ENCODE data around the gene SLC25A39. TPM values are rescaled to one million over a fixed set of nuclear protein-coding genes. Genes with fewer than 3 reads are reported as not detected.

The SLC25A39 gene, protein sequence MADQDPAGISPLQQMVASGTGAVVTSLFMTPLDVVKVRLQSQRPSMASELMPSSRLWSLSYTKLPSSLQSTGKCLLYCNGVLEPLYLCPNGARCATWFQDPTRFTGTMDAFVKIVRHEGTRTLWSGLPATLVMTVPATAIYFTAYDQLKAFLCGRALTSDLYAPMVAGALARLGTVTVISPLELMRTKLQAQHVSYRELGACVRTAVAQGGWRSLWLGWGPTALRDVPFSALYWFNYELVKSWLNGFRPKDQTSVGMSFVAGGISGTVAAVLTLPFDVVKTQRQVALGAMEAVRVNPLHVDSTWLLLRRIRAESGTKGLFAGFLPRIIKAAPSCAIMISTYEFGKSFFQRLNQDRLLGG
- total RNA-seq = 51.4 and 54.2 TPM in 2 replicates

DNA sequence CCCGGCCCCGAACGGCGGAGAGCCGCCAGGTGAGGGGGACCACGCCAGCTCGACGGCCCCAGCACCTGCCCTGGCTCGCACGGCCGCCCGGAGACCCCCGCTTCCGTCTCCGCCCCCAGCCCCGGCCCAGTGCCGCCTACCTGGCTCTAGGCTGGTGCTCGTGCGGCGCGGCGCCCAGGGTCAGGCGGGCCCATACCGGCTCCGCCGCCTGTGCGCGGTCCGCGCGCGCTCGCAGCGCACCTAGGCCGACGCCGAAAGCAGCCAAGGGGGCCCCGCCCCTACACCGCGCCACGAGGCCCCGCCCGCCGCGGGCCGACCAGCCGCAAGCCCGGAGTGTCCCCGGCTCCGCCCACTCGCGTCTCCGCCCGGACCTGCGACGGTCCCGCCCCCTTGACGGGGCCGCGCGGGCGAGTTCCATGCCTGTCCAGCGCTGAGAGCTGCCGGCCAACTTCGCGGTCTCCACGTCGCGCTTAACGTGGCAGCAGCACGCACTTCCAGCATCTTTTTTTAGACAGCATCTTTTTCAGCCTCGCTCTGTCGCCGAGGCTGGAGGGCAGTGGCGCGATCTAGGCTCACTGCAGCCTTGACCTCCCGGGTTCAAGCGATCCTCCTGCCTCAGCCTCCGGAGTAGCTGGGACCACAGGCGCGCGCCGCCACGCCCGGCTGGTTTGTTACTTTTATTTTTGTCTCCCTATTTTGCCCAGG, at the start of gene SLC25A39:
Gene SLC25A39, minus strand, starts transcription at position 253 of the 705 bp plus-strand sequence. CDS start 1,261 bp downstream, outside the sequence.

DNA sequence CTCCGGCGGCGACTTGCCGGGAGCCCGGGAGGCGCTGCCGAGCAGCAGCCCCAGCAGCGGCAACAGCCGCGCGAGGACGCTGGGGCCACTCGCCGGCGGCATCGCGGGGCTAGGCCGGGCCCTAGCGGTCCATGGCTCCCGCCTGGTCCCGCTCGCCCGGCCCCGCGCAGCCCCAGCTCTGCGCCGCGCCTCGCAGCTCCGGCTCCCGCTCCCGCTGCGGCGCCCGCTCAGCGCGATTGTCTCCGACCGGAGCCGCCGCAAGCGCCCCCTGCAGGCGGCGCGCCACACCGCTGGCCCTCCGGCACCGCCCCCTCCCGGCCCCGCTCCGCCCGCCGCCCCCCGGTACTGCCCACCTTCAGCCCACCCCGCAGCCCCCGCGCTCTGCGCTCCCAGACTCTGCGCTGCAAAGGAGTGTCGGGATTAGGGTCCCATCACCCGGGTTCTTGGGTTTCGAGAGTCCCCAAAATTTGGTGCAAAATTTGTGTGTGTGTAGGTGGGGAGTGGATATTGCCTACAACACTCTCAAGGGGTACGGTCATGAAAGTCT, 39.1 kb upstream of the SLC25A39 start, which contains the start of gene FAM171A2:
Gene FAM171A2, minus strand, starts transcription at position 241 of the 547 bp plus-strand sequence. Its CDS starts 139 bp downstream, at position 102.

GRCh38 chr17:44344939-44345453, 20.4 kb upstream of the SLC25A39 start, which contains the start of gene GRN:
Gene GRN (plus strand): TSS chr17:44345302. CDS start chr17:44349165, 3,863 bp downstream.

GRCh38 chr17:44308320-44308818, 16.3 kb downstream of the SLC25A39 start, which contains the start of gene RUNDC3A:
Gene RUNDC3A (plus strand): TSS chr17:44308601. CDS start chr17:44308833, 232 bp downstream.

Other genes starting within 250 kb of the SLC25A39 start
- 29.0 and 33.8 TPM in 2 replicates for gene HDAC5, start 201.2 kb downstream of the SLC25A39 start, total RNA-seq
- gene HROB, start 182.9 kb downstream of the SLC25A39 start, total RNA-seq = 0.77 and 1.6 TPM in 2 replicates
- not detected in 2 replicates for gene ASB16, start 154.1 kb downstream of the SLC25A39 start, total RNA-seq
- gene TMUB2, start 137.9 kb downstream of the SLC25A39 start, total RNA-seq = 28.0 and 33.6 TPM in 2 replicates
- gene ATXN7L3, start 124.9 kb downstream of the SLC25A39 start, total RNA-seq = 33.9 and 34.8 TPM in 2 replicates
- 42.3 and 68.1 TPM in 2 replicates for gene UBTF, start 105.1 kb downstream of the SLC25A39 start, total RNA-seq
- gene SLC4A1, start 56.7 kb downstream of the SLC25A39 start, total RNA-seq = under 0.01 TPM in 1 of 2 replicates, not detected in the other
- gene RUNDC3A, start 16.2 kb downstream of the SLC25A39 start, total RNA-seq = 0.22 and 0.95 TPM in 2 replicates
- gene GRN, start 20.5 kb upstream of the SLC25A39 start, total RNA-seq = 551 and 587 TPM in 2 replicates
- gene FAM171A2, start 39.0 kb upstream of the SLC25A39 start, total RNA-seq = 5.0 TPM in 2 replicates
- gene ITGA2B, start 64.8 kb upstream of the SLC25A39 start, total RNA-seq = 0.26 and 0.65 TPM in 2 replicates
- gene GPATCH8, start 178.6 kb upstream of the SLC25A39 start, total RNA-seq = 10.9 and 14.0 TPM in 2 replicates
- gene FZD2, start 232.7 kb upstream of the SLC25A39 start, total RNA-seq = 0.17 and 0.22 TPM in 2 replicates

Measured in dermis lymphatic vessel endothelial cell (primary cell).